Ishikawa (cell line): Measurements from ENCODE around the gene ANTXR1.

Source experiments
- CEBPB ChIP-seq: IDR thresholded peaks from 2 replicates; pipeline ENCODE4 v1.6.1; 2012
- RAD21 ChIP-seq: IDR thresholded peaks from 2 replicates; pipeline ENCODE4 v1.6.1; 2012; ENCODE audit warnings: low read depth
- REST ChIP-seq: IDR thresholded peaks from 2 replicates; pipeline ENCODE4 v1.6.1; 2012; ENCODE audit warnings: low read depth, mild to moderate bottlenecking
- TF ChIP-seq, protein P1 (sequence below): IDR thresholded peaks from 2 replicates; pipeline ENCODE4 v1.6.1; 2012

DNA sequence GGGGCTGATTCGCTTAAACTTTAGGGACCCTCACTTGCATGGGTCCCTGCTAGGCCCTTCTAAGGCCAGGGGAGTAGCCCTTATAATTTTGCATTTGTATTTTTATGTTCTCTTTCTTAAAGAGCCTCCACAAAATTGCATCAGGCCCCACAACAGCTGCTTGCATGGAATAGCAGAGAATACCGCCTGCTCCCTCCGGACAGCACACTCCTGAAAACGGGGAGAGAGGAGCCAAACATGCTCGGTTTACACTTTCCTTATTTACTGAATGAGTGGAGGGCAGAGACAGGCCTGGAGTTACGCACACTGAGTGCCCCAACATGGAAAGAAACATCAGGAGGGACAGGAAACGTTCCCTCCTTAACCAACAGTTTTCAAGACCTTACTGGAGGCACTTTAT is 132.2 kb downstream of the ANTXR1 start:
- TF ChIP-seq, protein P1, sequence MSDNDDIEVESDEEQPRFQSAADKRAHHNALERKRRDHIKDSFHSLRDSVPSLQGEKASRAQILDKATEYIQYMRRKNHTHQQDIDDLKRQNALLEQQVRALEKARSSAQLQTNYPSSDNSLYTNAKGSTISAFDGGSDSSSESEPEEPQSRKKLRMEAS: no peak
- no peak for TF ChIP-seq REST
- TF ChIP-seq RAD21: no peak
- no peak for TF ChIP-seq CEBPB
